Vagina (tissue), 2 donors: Measurements from ENCODE around the gene PCBP3. TPM values are rescaled to one million over a fixed set of nuclear protein-coding genes. Genes with fewer than 3 reads are reported as not detected.

Experiments used
- DNase-seq, 2 donors: peaks; one replicate each; pipeline ENCODE4 v3.0.0-alpha.2; 2017; ENCODE audit errors: extremely low spot score in 2 of 2
- H3K27ac ChIP-seq: fragments of 200-600 bp; sonication (generic); one replicate; pipeline ENCODE4 v1.5.1; 2019
- H3K27me3 ChIP-seq: fragments of 200-600 bp; sonication (generic); one replicate; pipeline ENCODE4 v1.5.1; 2019
- H3K36me3 ChIP-seq, 2 donors: fragments of 200-600 bp; sonication (generic); one replicate each; pipeline ENCODE4 v1.5.1; 2017 to 2019
- H3K4me1 ChIP-seq: fragments of 200-600 bp; sonication (generic); one replicate; pipeline ENCODE4 v1.5.1; 2019
- H3K4me3 ChIP-seq, 2 donors: fragments of 200-600 bp; sonication (generic); 1 replicate in 1 of 2; 2 replicates in 1 of 2; pipeline ENCODE4 v1.5.1; 2016 to 2019
- H3K9me3 ChIP-seq: fragments of 200-600 bp; sonication (generic); one replicate; pipeline ENCODE4 v1.5.1; 2019
- POLR2A ChIP-seq, 2 donors: fragments of 450-650 bp; IDR thresholded peaks; one replicate each; pipeline ENCODE4 v1.6.1; 2017; ENCODE audit warnings: antibody characterized with exemption in 2 of 2, mild to moderate bottlenecking in 2 of 2, moderate library complexity in 2 of 2
- POLR2AphosphoS5 ChIP-seq, 2 donors: sonication (generic); formaldehyde crosslinking; IDR thresholded peaks; one replicate each; pipeline ENCODE4 v1.9.0; 2017; ENCODE audit warnings: antibody characterized with exemption in 2 of 2, mild to moderate bottlenecking in 2 of 2, low read depth in 1 of 2; ENCODE audit not compliant: insufficient read depth in 1 of 2
- intact Hi-C: fragments of 100-400 bp; cut with DNase I; formaldehyde crosslinking; loops from one replicate; pipeline ENCODE4 v1.15.1; 2023
- total RNA-seq: library from RNA; depleted of rRNA; stranded (reverse); fragments of >200 nt; gene quantifications from one replicate; pipeline ENCODE4 v1.2.3, GENCODE V29; 2016
- TF ChIP-seq, protein P1 (sequence below), 3 experiments: fragments of 450-650 bp in 2 of 3; fragments of 200-600 bp in 1 of 3; sonication (generic) in 1 of 3; IDR thresholded peaks; one replicate each; pipeline ENCODE4 v1.5.1; 2017 to 2019; ENCODE audit warnings: antibody characterized with exemption in 3 of 3, mild to moderate bottlenecking in 2 of 3, moderate library complexity in 2 of 3

The PCBP3 gene
- total RNA-seq, 1 donor from 2014 or later = 4.9 TPM

DNA sequence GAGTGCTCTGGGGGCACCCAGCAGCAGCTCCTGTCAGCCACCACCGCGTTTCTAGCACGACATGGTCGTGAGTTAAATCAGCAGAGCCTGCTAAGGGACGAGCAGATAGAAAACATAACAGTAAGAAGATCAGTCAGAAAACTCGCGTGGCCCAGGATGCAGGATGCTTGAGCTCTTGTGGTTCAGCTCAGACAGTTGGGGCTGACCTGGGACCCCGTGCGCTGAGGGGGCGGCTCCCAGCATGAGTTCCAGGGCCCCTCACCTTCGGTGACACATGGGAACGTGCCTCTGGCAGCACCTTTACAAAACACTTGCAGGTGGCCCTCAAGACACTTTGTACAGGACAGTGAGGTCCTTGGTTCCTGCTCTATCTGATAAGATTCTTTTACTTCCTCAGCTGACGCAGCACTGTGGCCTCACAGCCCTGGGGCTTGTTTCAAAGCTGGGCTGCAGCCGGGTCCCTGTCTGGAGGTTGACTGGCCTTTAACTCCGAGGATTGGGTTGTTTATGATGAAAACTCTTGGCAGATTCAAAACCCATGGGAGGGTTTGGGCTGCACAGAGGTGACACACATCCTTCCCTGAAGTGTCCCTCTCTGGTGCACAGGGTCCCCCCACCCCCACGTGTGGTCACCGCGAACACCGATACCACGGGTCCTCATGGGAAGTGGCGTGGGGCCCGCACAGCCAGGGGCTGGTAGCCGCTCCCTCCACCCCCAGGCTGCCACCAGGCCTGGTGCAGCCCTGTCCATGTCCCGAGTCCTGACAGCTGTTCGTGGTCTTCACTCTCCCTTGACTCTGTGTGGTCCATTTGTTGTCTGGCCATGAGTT, 272.7 kb downstream of the PCBP3 start:
- Histone ChIP-seq H3K4me1 (no peaks in the 10 kb centered on the region), H3K27ac (no peak overlapping the region), H3K4me3 (no peak overlapping the region), H3K36me3 (no peaks in the 10 kb centered on the region), H3K9me3 (no peaks in the 10 kb centered on the region), H3K27me3 (no peaks in the 10 kb centered on the region)
- no peak for DNase-seq
- intact Hi-C loops = no loop called here
- TF ChIP-seq, protein P1, sequence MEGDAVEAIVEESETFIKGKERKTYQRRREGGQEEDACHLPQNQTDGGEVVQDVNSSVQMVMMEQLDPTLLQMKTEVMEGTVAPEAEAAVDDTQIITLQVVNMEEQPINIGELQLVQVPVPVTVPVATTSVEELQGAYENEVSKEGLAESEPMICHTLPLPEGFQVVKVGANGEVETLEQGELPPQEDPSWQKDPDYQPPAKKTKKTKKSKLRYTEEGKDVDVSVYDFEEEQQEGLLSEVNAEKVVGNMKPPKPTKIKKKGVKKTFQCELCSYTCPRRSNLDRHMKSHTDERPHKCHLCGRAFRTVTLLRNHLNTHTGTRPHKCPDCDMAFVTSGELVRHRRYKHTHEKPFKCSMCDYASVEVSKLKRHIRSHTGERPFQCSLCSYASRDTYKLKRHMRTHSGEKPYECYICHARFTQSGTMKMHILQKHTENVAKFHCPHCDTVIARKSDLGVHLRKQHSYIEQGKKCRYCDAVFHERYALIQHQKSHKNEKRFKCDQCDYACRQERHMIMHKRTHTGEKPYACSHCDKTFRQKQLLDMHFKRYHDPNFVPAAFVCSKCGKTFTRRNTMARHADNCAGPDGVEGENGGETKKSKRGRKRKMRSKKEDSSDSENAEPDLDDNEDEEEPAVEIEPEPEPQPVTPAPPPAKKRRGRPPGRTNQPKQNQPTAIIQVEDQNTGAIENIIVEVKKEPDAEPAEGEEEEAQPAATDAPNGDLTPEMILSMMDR (IDR thresholded peaks at IDR 0.05) = no peak
- TF ChIP-seq POLR2AphosphoS5 (IDR thresholded peaks at IDR 0.05; ENCODE audit: insufficient read depth in 1 of 2, low read depth in 1 of 2) = no peak
- TF ChIP-seq POLR2A (IDR thresholded peaks at IDR 0.05) = no peak

DNA sequence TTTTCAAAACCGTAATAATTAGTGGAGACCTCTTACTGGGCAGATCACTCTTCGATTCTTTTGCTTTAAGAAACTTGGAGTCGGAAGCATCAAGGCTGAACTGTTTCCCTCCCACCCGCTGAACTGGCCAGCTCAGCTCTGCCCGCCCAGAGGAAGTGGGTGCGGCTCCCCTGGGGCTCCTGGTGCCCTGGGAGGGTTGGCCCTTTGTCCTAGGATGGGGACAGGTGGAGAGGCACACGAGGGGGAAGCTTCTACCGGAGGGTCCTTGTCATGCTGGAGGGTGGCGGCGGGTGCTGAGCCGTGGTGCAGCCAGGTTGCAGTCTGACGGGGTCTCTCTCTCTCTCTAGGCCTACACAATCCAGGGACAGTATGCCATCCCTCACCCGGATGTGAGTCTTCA, 273.7 kb downstream of the PCBP3 start:
- Histone ChIP-seq H3K36me3 (no peaks in the 10 kb centered on the region), H3K27me3 (no peaks in the 10 kb centered on the region), H3K9me3 (no peaks in the 10 kb centered on the region), H3K4me3 (no peak overlapping the region), H3K27ac (no peak overlapping the region), H3K4me1 (no peaks in the 10 kb centered on the region)
- intact Hi-C loops = no loop called here
- no peak for DNase-seq
- TF ChIP-seq POLR2A (IDR thresholded peaks at IDR 0.05) = no peak
- TF ChIP-seq, protein P1 (IDR thresholded peaks at IDR 0.05) = no peak
- no peak for TF ChIP-seq POLR2AphosphoS5 (IDR thresholded peaks at IDR 0.05; ENCODE audit: insufficient read depth in 1 of 2, low read depth in 1 of 2)

DNA sequence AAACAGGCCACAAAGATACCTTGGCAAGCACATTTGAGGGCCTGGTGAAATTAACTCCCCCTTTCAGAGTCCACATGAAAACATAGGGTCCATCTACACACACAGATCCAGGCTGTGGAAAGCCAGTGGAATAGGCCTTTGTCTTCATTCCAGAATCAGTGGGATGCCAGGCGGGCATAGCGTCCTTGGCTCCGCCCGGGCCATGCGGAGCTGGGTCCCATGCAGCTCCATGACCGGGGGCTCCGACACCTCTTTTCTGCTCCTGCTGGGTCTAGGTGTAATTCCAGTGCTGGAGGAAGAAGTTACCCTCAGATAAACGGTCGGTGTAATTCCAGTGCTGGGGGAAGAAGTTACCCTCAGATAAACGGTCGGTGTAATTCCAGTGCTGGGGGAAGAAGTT, 274.5 kb downstream of the PCBP3 start:
- H3K27ac ChIP-seq = no peak overlapping the region
- no peak overlapping the region for H3K4me3 ChIP-seq
- no peaks in the 10 kb centered on the region for H3K9me3 ChIP-seq
- TF ChIP-seq, protein P1 (IDR thresholded peaks at IDR 0.05) = no peak
- TF ChIP-seq POLR2A (IDR thresholded peaks at IDR 0.05) (no peak), POLR2AphosphoS5 (IDR thresholded peaks at IDR 0.05; ENCODE audit: insufficient read depth in 1 of 2, low read depth in 1 of 2) (no peak)
- no peak for DNase-seq
- H3K4me1 ChIP-seq = no peaks in the 10 kb centered on the region
- H3K36me3 ChIP-seq = no peaks in the 10 kb centered on the region
- intact Hi-C loops = no loop called here
- H3K27me3 ChIP-seq = no peaks in the 10 kb centered on the region

DNA sequence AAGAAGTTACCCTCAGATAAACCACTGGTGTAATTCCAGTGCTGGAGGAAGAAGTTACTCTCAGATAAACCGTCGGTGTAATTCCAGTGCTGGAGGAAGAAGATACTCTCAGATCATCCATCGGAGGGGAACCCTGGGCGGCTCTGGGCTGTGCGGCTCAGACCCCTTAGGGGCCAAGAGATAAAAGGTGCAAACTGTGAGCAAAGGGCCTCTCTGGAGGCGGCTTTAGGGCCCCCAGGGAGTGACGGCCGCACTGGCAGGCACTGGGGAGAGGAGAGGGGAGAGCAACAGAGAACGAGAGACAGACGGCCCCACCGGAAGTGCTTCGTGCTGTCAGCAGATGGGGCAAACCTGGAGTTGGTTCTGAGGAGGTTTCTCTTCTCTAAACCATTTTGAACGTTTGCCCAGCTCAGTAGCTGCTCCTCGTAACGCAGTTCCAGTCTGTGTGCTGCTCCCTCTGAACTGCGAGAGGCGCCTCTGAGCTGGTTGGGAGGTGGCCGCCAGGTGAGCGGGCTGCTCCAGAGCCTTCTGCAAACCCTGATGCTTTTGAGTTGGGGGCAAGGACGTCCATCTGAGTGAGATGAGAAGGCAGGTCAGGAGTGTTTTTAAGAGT, 275.4 kb downstream of the PCBP3 start:
- Histone ChIP-seq H3K4me1 (no peaks in the 10 kb centered on the region), H3K27me3 (no peaks in the 10 kb centered on the region), H3K27ac (no peak overlapping the region), H3K9me3 (no peaks in the 10 kb centered on the region), H3K36me3 (no peaks in the 10 kb centered on the region), H3K4me3 (no peak overlapping the region)
- intact Hi-C loops = no loop called here
- TF ChIP-seq POLR2AphosphoS5 (IDR thresholded peaks at IDR 0.05; ENCODE audit: insufficient read depth in 1 of 2, low read depth in 1 of 2) (no peak), POLR2A (IDR thresholded peaks at IDR 0.05) (no peak)
- TF ChIP-seq, protein P1 (IDR thresholded peaks at IDR 0.05) = no peak
- DNase-seq = no peak

DNA sequence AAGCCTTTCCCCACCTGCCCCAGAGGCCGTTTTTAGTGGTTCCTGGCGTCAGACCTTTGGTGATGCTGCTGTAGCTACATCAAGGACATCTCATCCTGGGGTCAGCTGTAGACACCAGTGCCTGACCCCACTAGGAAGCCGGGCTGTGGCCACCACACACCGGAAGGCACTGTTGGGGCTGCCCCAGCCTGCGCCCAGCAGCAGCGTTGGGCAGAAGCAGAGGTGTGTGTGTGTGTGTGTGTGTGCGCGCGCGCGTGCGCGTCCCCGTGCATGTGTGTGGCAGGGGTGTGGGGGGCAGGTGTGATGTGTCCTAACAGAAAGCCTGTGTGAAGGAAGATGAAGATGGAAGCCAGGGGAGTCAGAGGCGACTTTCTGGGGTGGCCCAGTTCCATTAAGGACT, 276.1 kb downstream of the PCBP3 start:
- Histone ChIP-seq H3K4me1 (no peaks in the 10 kb centered on the region), H3K36me3 (no peaks in the 10 kb centered on the region), H3K9me3 (no peaks in the 10 kb centered on the region), H3K27ac (no peak overlapping the region), H3K27me3 (no peaks in the 10 kb centered on the region), H3K4me3 (no peak overlapping the region)
- intact Hi-C loops = no loop called here
- DNase-seq = no peak
- TF ChIP-seq POLR2AphosphoS5 (IDR thresholded peaks at IDR 0.05; ENCODE audit: insufficient read depth in 1 of 2, low read depth in 1 of 2) = no peak
- no peak for TF ChIP-seq POLR2A (IDR thresholded peaks at IDR 0.05)
- TF ChIP-seq, protein P1 (IDR thresholded peaks at IDR 0.05) = no peak
